Measurements from ENCODE around the gene CXCL12.

CXCL12 gene

GRCh38 chr10:44358080-44358771 is 26.7 kb downstream of the CXCL12 start:
- no peak for DNase-seq

GRCh38 chr10:44357023-44357540 is 27.8 kb downstream of the CXCL12 start:
- no peak for DNase-seq

GRCh38 chr10:44356139-44357022 is 28.5 kb downstream of the CXCL12 start:
- DNase-seq = no peak

- DNase-seq = no peak
Measured at GRCh38 chr10:44355630-44356029, 29.3 kb downstream of the CXCL12 start.

- DNase-seq = no peak
Measured at GRCh38 chr10:44354771-44355170, 30.1 kb downstream of the CXCL12 start.

- no peak for DNase-seq
Measured at GRCh38 chr10:44353721-44354120, 31.2 kb downstream of the CXCL12 start.

GRCh38 chr10:44353128-44353390 is 31.8 kb downstream of the CXCL12 start:
- no peak for DNase-seq

- no peak for DNase-seq
Measured at GRCh38 chr10:44352316-44353127, 32.4 kb downstream of the CXCL12 start.

- no peak for DNase-seq
Measured at GRCh38 chr10:44348496-44348895, 36.4 kb downstream of the CXCL12 start.

GRCh38 chr10:44347609-44348400 is 37.1 kb downstream of the CXCL12 start:
- DNase-seq = no peak

- no peak for DNase-seq
Measured at GRCh38 chr10:44344727-44345126, 40.2 kb downstream of the CXCL12 start.

- DNase-seq = no peak
Measured at GRCh38 chr10:44343843-44344242, 41.1 kb downstream of the CXCL12 start.

- DNase-seq = no peak
Measured at GRCh38 chr10:44341886-44342285, 43.0 kb downstream of the CXCL12 start.

- DNase-seq = no peak
Measured at GRCh38 chr10:44340557-44340956, 44.3 kb downstream of the CXCL12 start.

- DNase-seq = no peak
Measured at GRCh38 chr10:44339218-44339617, 45.7 kb downstream of the CXCL12 start.

GRCh38 chr10:44337081-44337480 is 47.8 kb downstream of the CXCL12 start:
- no peak for DNase-seq

GRCh38 chr10:44335330-44336021 is 49.4 kb downstream of the CXCL12 start:
- DNase-seq = no peak

GRCh38 chr10:44334621-44335184 is 50.2 kb downstream of the CXCL12 start:
- DNase-seq = no peak

- DNase-seq = no peak
Measured at GRCh38 chr10:44334091-44334490, 50.8 kb downstream of the CXCL12 start.

- no peak for DNase-seq
Measured at GRCh38 chr10:44333511-44333910, 51.4 kb downstream of the CXCL12 start.

GRCh38 chr10:44332465-44332864 is 52.4 kb downstream of the CXCL12 start:
- no peak for DNase-seq

GRCh38 chr10:44330431-44330830 is 54.5 kb downstream of the CXCL12 start:
- no peak for DNase-seq

Measured in activated naive CD4-positive, alpha-beta T cell treated with anti-CD3 and anti-CD28 coated beads, Interleukin-2, amount 50 U/mL, for 16 hours (primary cell).